Endothelial cell of umbilical vein (primary cell): ENCODE data around the gene SNX30. TPM values are rescaled to one million over a fixed set of nuclear protein-coding genes. Genes with fewer than 3 reads are reported as not detected.

Experiments
- BruUV-seq: library from RNA; stranded (reverse); fragments of 400-500 nt; replicated peaks from 2 replicates; lab custom pipeline; 2021; lab: Mats Ljungman, UMichigan
- CTCF ChIA-PET: fragments of 300-600, 350-600 bp; sonication (Branson Sonifier 250); formaldehyde crosslinking; loops from one replicate; lab custom pipeline; 2021; ENCODE audit warnings: antibody characterized with exemption, inconsistent platforms; lab: Charles Lee
- POLR2A ChIA-PET: fragments of 300-600, 350-600 bp; sonication (Branson Sonifier 250); formaldehyde crosslinking; loops from one replicate; lab custom pipeline; 2021; ENCODE audit warnings: antibody characterized with exemption, inconsistent platforms; lab: Charles Lee
- DNase-seq: peaks from one replicate; pipeline ENCODE4 v3.0.0-alpha.2; 2011; ENCODE audit warnings: low read depth, low spot score
- FAIRE-seq: peaks from 2 replicates; lab custom pipeline; 2011; peaks lifted over from hg19 to GRCh38; lab: Jason Lieb, UNC
- H2AFZ ChIP-seq: 2 replicates; pipeline ENCODE4 v1.6.0; 2012; ENCODE audit warnings: low read depth, low read length, control low read depth, inconsistent platforms
- H3K27ac ChIP-seq: 2 replicates; pipeline ENCODE4 v1.5.1; 2011; ENCODE audit warnings: low read depth, mild to moderate bottlenecking, control low read depth, low read length, moderate library complexity; ENCODE audit not compliant: insufficient read depth
- H3K27me3 ChIP-seq, 2 experiments: 2 replicates each; pipeline versions ENCODE4 v1.6.0 to v1.6.1; 2011; ENCODE audit warnings: low read length in 2 of 2, mixed read lengths in 1 of 2; ENCODE audit not compliant: control insufficient read depth in 2 of 2, insufficient read depth in 2 of 2
- H3K36me3 ChIP-seq, 2 experiments: 2 replicates in 1 of 2; 3 replicates in 1 of 2; pipeline ENCODE4 v1.5.1; 2011; ENCODE audit warnings: low read length in 2 of 2, mild to moderate bottlenecking in 1 of 2, moderate library complexity in 1 of 2; ENCODE audit not compliant: control insufficient read depth in 2 of 2, insufficient read depth in 2 of 2; ENCODE audit errors: extremely low read depth in 1 of 2
- H3K4me1 ChIP-seq: 3 replicates; pipeline ENCODE4 v1.5.1; 2011; ENCODE audit warnings: mild to moderate bottlenecking, low read length; ENCODE audit not compliant: control insufficient read depth, insufficient read depth; ENCODE audit errors: extremely low read depth
- H3K4me2 ChIP-seq: 2 replicates; pipeline ENCODE4 v1.6.1; 2011; ENCODE audit warnings: low read length, control low read depth, mixed read lengths; ENCODE audit not compliant: insufficient read depth
- H3K4me3 ChIP-seq, 3 experiments: fragments of 200-600 bp in 1 of 3; sonication (generic), shearing (Covaris generic) in 1 of 3; replicated peaks in 1 of 3; 2 replicates each; pipeline ENCODE4 v1.5.1; 2011 to 2016; ENCODE audit warnings: control low read depth in 3 of 3, low read length in 3 of 3, mild to moderate bottlenecking in 2 of 3, inconsistent platforms in 1 of 3, low read depth in 1 of 3, moderate library complexity in 1 of 3; ENCODE audit not compliant: insufficient read depth in 1 of 3
- H3K79me2 ChIP-seq: 2 replicates; pipeline ENCODE4 v1.6.0; 2012; ENCODE audit warnings: low read length, inconsistent platforms; ENCODE audit not compliant: control insufficient read depth, insufficient read depth
- H3K9ac ChIP-seq: replicated peaks from 2 replicates; pipeline ENCODE3; 2011; ENCODE audit warnings: low read length, control low read depth; ENCODE audit not compliant: insufficient read depth; ENCODE audit errors: extremely low read depth
- H3K9me1 ChIP-seq: replicated peaks from 3 replicates; pipeline ENCODE4 v1.6.0; 2011; ENCODE audit warnings: mild to moderate bottlenecking, low read length; ENCODE audit not compliant: control insufficient read depth, insufficient read depth; ENCODE audit errors: extremely low read depth
- H3K9me3 ChIP-seq: replicated peaks from 2 replicates; pipeline ENCODE4 v1.5.1; 2012; ENCODE audit warnings: low read length, inconsistent platforms; ENCODE audit not compliant: control insufficient read depth, insufficient read depth
- H4K20me1 ChIP-seq: replicated peaks from 2 replicates; pipeline ENCODE3; 2011; ENCODE audit warnings: mild to moderate bottlenecking, low read length; ENCODE audit not compliant: control insufficient read depth, insufficient read depth; ENCODE audit errors: extremely low read depth
- EZH2 ChIP-seq: IDR thresholded peaks from 2 replicates; pipeline ENCODE4 v1.6.1; 2012; ENCODE audit warnings: borderline replicate concordance, low read depth, mild to moderate bottlenecking, moderate library complexity, low read length, inconsistent platforms; ENCODE audit not compliant: severe bottlenecking
- FOS ChIP-seq: IDR thresholded peaks from 2 replicates; pipeline ENCODE4 v1.6.1; 2011; ENCODE audit warnings: mild to moderate bottlenecking, low read length, moderate library complexity, borderline replicate concordance; ENCODE audit not compliant: insufficient read depth
- GATA2 ChIP-seq: IDR thresholded peaks from 2 replicates; pipeline ENCODE4 v1.7.0; 2011; ENCODE audit warnings: low read depth, mild to moderate bottlenecking, moderate library complexity, mixed read lengths, low read length; ENCODE audit not compliant: insufficient read length, insufficient read depth
- JUN ChIP-seq: IDR thresholded peaks from 2 replicates; pipeline ENCODE4 v1.6.1; 2011; ENCODE audit warnings: borderline replicate concordance, low read depth; ENCODE audit not compliant: insufficient read length, insufficient read depth
- MYC ChIP-seq: IDR thresholded peaks from one replicate; pipeline ENCODE4 v1.6.1; 2011; ENCODE audit warnings: mild to moderate bottlenecking, low read depth, low read length
- POLR2A ChIP-seq: IDR thresholded peaks from 2 replicates; pipeline ENCODE4 v1.6.1; 2012; ENCODE audit warnings: low read depth, mild to moderate bottlenecking, control low read depth, low read length
- POLR2AphosphoS5 ChIP-seq: IDR thresholded peaks from 2 replicates; pipeline ENCODE4 v1.6.1; 2012; ENCODE audit warnings: low read depth, mild to moderate bottlenecking, control low read depth, low read length, moderate library complexity; ENCODE audit not compliant: insufficient read depth
- dilution Hi-C: fragments of 300-500 bp; cut with MboI; formaldehyde crosslinking; loops from one replicate; pipeline ENCODE4 v1.15.0; 2019; ENCODE audit warnings: low sequenced_read_pairs; ENCODE audit not compliant: extremely low pct_ligation_motif_present
- intact Hi-C: fragments of 100-400 bp; cut with micrococcal nuclease; formaldehyde crosslinking; loops from one replicate; pipeline ENCODE4 v1.10.0; 2022
- polyA plus RNA-seq, 4 experiments: library from polyadenylated mRNA; depleted of rRNA in 3 of 4; stranded (reverse) in 3 of 4; unstranded in 1 of 4; fragments of >200 nt; gene quantifications; 2 replicates each; pipeline versions ENCODE4 v1.2.1 to v1.2.3, GENCODE V29; 2011 to 2012; ENCODE audit warnings: missing spikeins in 1 of 4
- total RNA-seq: library from RNA; stranded (reverse); gene quantifications from 2 replicates; pipeline ENCODE4 v1.2.3, GENCODE V29; 2021
- TF ChIP-seq, protein P1 (sequence below), 2 donors: IDR thresholded peaks; 1 replicate in 1 of 2; 2 replicates in 1 of 2; pipeline ENCODE4 v1.5.1; 2011; ENCODE audit warnings: low read length in 2 of 2, mild to moderate bottlenecking in 2 of 2, moderate library complexity in 2 of 2, control low read depth in 1 of 2, inconsistent platforms in 1 of 2, low read depth in 1 of 2; ENCODE audit not compliant: insufficient read depth in 1 of 2; ENCODE audit errors: extremely low read depth in 1 of 2
- TF ChIP-seq, protein P2 (sequence below): IDR thresholded peaks from 2 replicates; pipeline ENCODE4 v1.6.1; 2011; ENCODE audit not compliant: insufficient read depth, insufficient read length

Gene SNX30
- total and polyA plus RNA-seq, 2 donors (not counting 3 experiments of a cell fraction or from before 2014, with no cell fraction given), result 2.8 to 6.3 TPM

DNA sequence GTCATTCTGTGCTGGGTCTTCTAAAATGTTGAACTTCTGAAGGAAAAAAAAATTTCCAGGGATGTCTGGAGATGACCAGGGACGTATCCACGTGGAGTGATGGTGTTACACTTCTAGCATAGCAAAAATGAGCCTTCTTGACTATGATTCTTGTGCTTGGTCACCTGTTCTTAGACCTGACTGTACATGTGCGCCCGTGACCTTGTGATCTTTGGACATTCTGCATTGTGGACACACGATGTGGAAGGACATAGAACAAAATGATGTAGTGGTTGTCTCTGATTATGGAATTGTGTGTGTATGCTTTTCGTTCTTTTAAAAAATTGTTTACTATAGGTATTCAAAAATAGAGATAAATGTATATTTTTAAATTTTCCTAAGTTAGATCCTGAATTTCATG, 61.0 kb downstream of the SNX30 start:
- H3K9me3 ChIP-seq, result no peaks in the 10 kb centered on the region
- H3K27ac ChIP-seq, result no peak overlapping the region
- no peak overlapping the region for H2AFZ ChIP-seq
- no peak for FAIRE-seq
- dilution Hi-C loops, result no loop called here
- no peak overlapping the region for H3K4me3 ChIP-seq
- H3K9me1 ChIP-seq, result no peaks in the 10 kb centered on the region
- ChIA-PET POLR2A (no interaction called here), CTCF (no interaction called here)
- DNase-seq, result no peak
- intact Hi-C loops, result loop anchor here (10.0 kb wide), 1 partner anchor 717 kb away; no protein-coding TSS in a partner anchor
- no peak overlapping the region for H3K4me2 ChIP-seq
- no TSS peak for BruUV-seq
- peaks cover 7% of the 10 kb centered on the region for H3K4me1 ChIP-seq
- H3K79me2 ChIP-seq, result no peaks in the 10 kb centered on the region
- TF ChIP-seq MYC, result no peak
- TF ChIP-seq, protein P1, sequence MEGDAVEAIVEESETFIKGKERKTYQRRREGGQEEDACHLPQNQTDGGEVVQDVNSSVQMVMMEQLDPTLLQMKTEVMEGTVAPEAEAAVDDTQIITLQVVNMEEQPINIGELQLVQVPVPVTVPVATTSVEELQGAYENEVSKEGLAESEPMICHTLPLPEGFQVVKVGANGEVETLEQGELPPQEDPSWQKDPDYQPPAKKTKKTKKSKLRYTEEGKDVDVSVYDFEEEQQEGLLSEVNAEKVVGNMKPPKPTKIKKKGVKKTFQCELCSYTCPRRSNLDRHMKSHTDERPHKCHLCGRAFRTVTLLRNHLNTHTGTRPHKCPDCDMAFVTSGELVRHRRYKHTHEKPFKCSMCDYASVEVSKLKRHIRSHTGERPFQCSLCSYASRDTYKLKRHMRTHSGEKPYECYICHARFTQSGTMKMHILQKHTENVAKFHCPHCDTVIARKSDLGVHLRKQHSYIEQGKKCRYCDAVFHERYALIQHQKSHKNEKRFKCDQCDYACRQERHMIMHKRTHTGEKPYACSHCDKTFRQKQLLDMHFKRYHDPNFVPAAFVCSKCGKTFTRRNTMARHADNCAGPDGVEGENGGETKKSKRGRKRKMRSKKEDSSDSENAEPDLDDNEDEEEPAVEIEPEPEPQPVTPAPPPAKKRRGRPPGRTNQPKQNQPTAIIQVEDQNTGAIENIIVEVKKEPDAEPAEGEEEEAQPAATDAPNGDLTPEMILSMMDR (IDR thresholded peaks at IDR 0.05; ENCODE audit: extremely low read depth in 1 of 2, insufficient read depth in 1 of 2, low read depth in 1 of 2, low read length in 2 of 2), result no peak
- TF ChIP-seq FOS, result no peak
- no peak for TF ChIP-seq EZH2
- TF ChIP-seq, protein P2, sequence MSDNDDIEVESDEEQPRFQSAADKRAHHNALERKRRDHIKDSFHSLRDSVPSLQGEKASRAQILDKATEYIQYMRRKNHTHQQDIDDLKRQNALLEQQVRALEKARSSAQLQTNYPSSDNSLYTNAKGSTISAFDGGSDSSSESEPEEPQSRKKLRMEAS, result no peak
- TF ChIP-seq POLR2A, result no peak
- TF ChIP-seq GATA2, result no peak
- no peak for TF ChIP-seq POLR2AphosphoS5
- TF ChIP-seq JUN, result no peak
- H3K36me3 ChIP-seq, result no peaks in the 10 kb centered on the region
- H3K9ac ChIP-seq, result no peak overlapping the region
- no peaks in the 10 kb centered on the region for H3K27me3 ChIP-seq
- no peaks in the 10 kb centered on the region for H4K20me1 ChIP-seq
